Adrenal gland (tissue), 5 donors: ENCODE results near the gene PCDH9.

Source experiments
- CTCF ChIP-seq, 6 experiments: fragments of 450-650 bp in 4 of 6; fragments of 200-600 bp in 2 of 6; sonication (generic) in 1 of 6; IDR thresholded peaks; 1 replicate in 5 of 6; 2 replicates in 1 of 6; pipeline versions ENCODE4 v1.5.1 to v1.8.0; 2016 to 2021; ENCODE audit warnings: antibody characterized with exemption in 6 of 6, mild to moderate bottlenecking in 2 of 6, moderate library complexity in 1 of 6
- POLR2A ChIP-seq, 2 donors: fragments of 450-650 bp; IDR thresholded peaks; one replicate each; pipeline ENCODE4 v1.6.1; 2017; ENCODE audit warnings: antibody characterized with exemption in 2 of 2, mild to moderate bottlenecking in 2 of 2, moderate library complexity in 1 of 2
- donor health status: DM: no; HTN: no; CAD: no.

GRCh38 chr13:66723576-66723975 lies 506.6 kb downstream of the PCDH9 start:
- no peak for TF ChIP-seq CTCF (IDR thresholded peaks at IDR 0.05)
- no peak for TF ChIP-seq POLR2A (IDR thresholded peaks at IDR 0.05)
